Neural progenitor cell (in vitro differentiated cells): ENCODE measurements around the gene PANX1. TPM values are rescaled to one million over a fixed set of nuclear protein-coding genes. Genes with fewer than 3 reads are reported as not detected.

ENCODE experiments used
- DNase-seq: peaks from one replicate; pipeline ENCODE4 v3.0.0-alpha.2; 2016; ENCODE audit warnings: low spot score
- H2AFZ ChIP-seq: fragments of 200-600 bp; sonication (generic); replicated peaks from 2 replicates; pipeline ENCODE4 v1.6.1; 2016; ENCODE audit warnings: antibody characterized with exemption
- H3F3A ChIP-seq: fragments of 200-600 bp; sonication (generic); 2 replicates; pipeline ENCODE4 v1.6.1; 2016; ENCODE audit warnings: antibody characterized with exemption, low read depth
- H3K27ac ChIP-seq: fragments of 200-600 bp; sonication (generic); 2 replicates; pipeline ENCODE4 v1.5.1; 2016; ENCODE audit warnings: mild to moderate bottlenecking
- H3K27me3 ChIP-seq: fragments of 200-600 bp; sonication (generic); 2 replicates; pipeline ENCODE4 v1.6.1; 2016; ENCODE audit warnings: mild to moderate bottlenecking, moderate library complexity
- H3K36me3 ChIP-seq: fragments of 200-600 bp; sonication (generic); 2 replicates; pipeline ENCODE4 v1.5.1; 2016
- H3K4me1 ChIP-seq: fragments of 200-600 bp; sonication (generic); 2 replicates; pipeline ENCODE4 v1.6.1; 2016; ENCODE audit warnings: mixed run types
- H3K4me2 ChIP-seq: fragments of 200-600 bp; sonication (generic); 2 replicates; pipeline ENCODE4 v1.6.1; 2016
- H3K4me3 ChIP-seq: fragments of 200-600 bp; sonication (generic); 2 replicates; pipeline ENCODE4 v1.5.1; 2016
- H3K79me2 ChIP-seq: fragments of 200-600 bp; sonication (generic); 2 replicates; pipeline ENCODE4 v1.6.1; 2016; ENCODE audit warnings: low read depth
- H3K9ac ChIP-seq: fragments of 200-600 bp; sonication (generic); 2 replicates; pipeline ENCODE4 v1.6.1; 2016
- H3K9me3 ChIP-seq: fragments of 200-600 bp; sonication (generic); 2 replicates; pipeline ENCODE4 v1.5.1; 2016; ENCODE audit warnings: low read depth
- H4K20me1 ChIP-seq: fragments of 200-600 bp; sonication (generic); 2 replicates; pipeline ENCODE4 v1.6.1; 2016; ENCODE audit warnings: low read depth
- H3K27ac Mint-ChIP-seq: 3 replicates; pipeline ENCODE4 v1.8.0; 2021; ENCODE audit warnings: mixed read lengths
- H3K27me3 Mint-ChIP-seq: 2 replicates; pipeline ENCODE4 v1.8.0; 2022; ENCODE audit warnings: low read depth, mild to moderate bottlenecking, inconsistent platforms, moderate library complexity, mixed read lengths; ENCODE audit not compliant: insufficient read depth
- H3K36me3 Mint-ChIP-seq: 3 replicates; pipeline ENCODE4 v1.8.0; 2021; ENCODE audit warnings: mixed read lengths
- H3K4me1 Mint-ChIP-seq: 3 replicates; pipeline ENCODE4 v1.8.0; 2021; ENCODE audit warnings: mixed read lengths
- H3K4me3 Mint-ChIP-seq: 3 replicates; pipeline ENCODE4 v1.8.0; 2021; ENCODE audit warnings: mild to moderate bottlenecking, moderate library complexity, mixed read lengths
- H3K9me3 Mint-ChIP-seq: 3 replicates; pipeline ENCODE4 v1.8.0; 2020; ENCODE audit warnings: mixed read lengths
- EZH2 ChIP-seq: fragments of 200-600 bp; sonication (generic); IDR thresholded peaks from 2 replicates; pipeline ENCODE4 v1.6.1; 2017; ENCODE audit warnings: antibody characterized with exemption, mild to moderate bottlenecking, moderate library complexity
- EZH2phosphoT487 ChIP-seq: fragments of 200-600 bp; sonication (generic); IDR thresholded peaks from 2 replicates; pipeline ENCODE4 v1.6.1; 2017; ENCODE audit warnings: antibody characterized with exemption
- total RNA-seq: library from RNA; depleted of rRNA; stranded (reverse); fragments of >200 nt; gene quantifications from 2 replicates; pipeline ENCODE4 v1.2.3, GENCODE V29; 2015; ENCODE audit warnings: low replicate concordance
- TF ChIP-seq, protein P1 (sequence below): fragments of 200-600 bp; sonication (generic); IDR thresholded peaks from 2 replicates; pipeline ENCODE4 v1.5.1; 2017; ENCODE audit warnings: antibody characterized with exemption, mild to moderate bottlenecking

PANX1 gene
- total RNA-seq, 1 donor from 2014 or later: 26.4 TPM

DNA sequence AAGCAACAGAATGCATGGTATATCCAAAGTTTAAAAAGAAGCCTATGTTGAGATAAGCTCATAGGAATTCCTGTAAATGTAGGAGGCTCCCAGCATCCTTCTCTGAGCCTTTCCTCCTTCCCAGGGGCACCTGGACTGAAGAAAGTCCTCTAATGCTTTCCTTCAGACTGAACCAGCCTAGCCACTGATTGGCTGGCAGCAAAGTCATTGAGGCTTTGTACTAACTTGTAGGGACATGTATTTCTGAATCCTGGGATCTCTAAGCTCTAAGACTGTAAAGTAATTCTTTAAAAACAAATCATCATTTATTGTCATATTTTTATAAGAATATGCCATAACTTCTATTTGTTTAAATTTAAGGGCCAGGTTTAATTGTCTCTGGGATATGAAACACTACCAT lies 23.9 kb upstream of the PANX1 start:
- H3K4me1 Mint-ChIP-seq: no peaks in the 10 kb centered on the region
- Histone ChIP-seq H2AFZ (no peak overlapping the region), H3K79me2 (no peaks in the 10 kb centered on the region), H3K4me2 (no peak overlapping the region), H4K20me1 (no peaks in the 10 kb centered on the region), H3K36me3 (no peaks in the 10 kb centered on the region), H3K4me1 (no peaks in the 10 kb centered on the region), H3K27me3 (no peaks in the 10 kb centered on the region), H3K9ac (no peak overlapping the region), H3K9me3 (no peaks in the 10 kb centered on the region), H3K27ac (no peak overlapping the region), H3F3A (no peaks in the 10 kb centered on the region), H3K4me3 (no peak overlapping the region)
- TF ChIP-seq, protein P1, sequence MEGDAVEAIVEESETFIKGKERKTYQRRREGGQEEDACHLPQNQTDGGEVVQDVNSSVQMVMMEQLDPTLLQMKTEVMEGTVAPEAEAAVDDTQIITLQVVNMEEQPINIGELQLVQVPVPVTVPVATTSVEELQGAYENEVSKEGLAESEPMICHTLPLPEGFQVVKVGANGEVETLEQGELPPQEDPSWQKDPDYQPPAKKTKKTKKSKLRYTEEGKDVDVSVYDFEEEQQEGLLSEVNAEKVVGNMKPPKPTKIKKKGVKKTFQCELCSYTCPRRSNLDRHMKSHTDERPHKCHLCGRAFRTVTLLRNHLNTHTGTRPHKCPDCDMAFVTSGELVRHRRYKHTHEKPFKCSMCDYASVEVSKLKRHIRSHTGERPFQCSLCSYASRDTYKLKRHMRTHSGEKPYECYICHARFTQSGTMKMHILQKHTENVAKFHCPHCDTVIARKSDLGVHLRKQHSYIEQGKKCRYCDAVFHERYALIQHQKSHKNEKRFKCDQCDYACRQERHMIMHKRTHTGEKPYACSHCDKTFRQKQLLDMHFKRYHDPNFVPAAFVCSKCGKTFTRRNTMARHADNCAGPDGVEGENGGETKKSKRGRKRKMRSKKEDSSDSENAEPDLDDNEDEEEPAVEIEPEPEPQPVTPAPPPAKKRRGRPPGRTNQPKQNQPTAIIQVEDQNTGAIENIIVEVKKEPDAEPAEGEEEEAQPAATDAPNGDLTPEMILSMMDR: no peak
- TF ChIP-seq EZH2: no peak
- TF ChIP-seq EZH2phosphoT487: no peak
- H3K36me3 Mint-ChIP-seq: no peaks in the 10 kb centered on the region
- peaks cover 2% of the 10 kb centered on the region for H3K9me3 Mint-ChIP-seq
- no peak overlapping the region for H3K27ac Mint-ChIP-seq
- no peak overlapping the region for H3K4me3 Mint-ChIP-seq
- DNase-seq: no peak
- no peaks in the 10 kb centered on the region for H3K27me3 Mint-ChIP-seq

DNA sequence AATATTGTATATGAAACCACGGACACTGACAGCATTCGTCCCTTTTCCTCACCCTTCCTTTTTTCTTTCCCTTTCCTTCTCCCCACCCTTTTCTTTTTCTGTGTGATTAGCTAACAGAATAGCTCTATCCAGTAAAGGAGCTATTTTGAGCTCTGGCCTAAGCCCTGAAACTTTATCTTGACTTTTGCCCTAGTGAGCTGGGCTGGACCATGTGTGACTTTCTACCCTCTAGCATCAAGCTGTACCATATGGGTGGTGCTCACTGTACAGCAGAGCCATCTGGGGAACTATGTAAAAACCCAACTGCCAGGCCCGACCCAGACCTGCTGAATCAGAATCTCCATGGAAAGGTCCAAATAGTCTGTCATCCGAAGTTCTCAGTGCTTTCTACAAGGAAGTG lies 21.9 kb upstream of the PANX1 start:
- no peaks in the 10 kb centered on the region for H3K4me1 ChIP-seq
- H4K20me1 ChIP-seq: no peaks in the 10 kb centered on the region
- H3K4me3 ChIP-seq: no peak overlapping the region
- no peak for DNase-seq
- no peaks in the 10 kb centered on the region for H3K27me3 ChIP-seq
- no peaks in the 10 kb centered on the region for H3K9me3 ChIP-seq
- H3K36me3 ChIP-seq: no peaks in the 10 kb centered on the region
- no peaks in the 10 kb centered on the region for H3K4me1 Mint-ChIP-seq
- H2AFZ ChIP-seq: no peak overlapping the region
- H3K9ac ChIP-seq: no peak overlapping the region
- H3K27me3 Mint-ChIP-seq: no peaks in the 10 kb centered on the region
- no peaks in the 10 kb centered on the region for H3K36me3 Mint-ChIP-seq
- peaks cover 2% of the 10 kb centered on the region for H3K9me3 Mint-ChIP-seq
- no peak overlapping the region for H3K27ac Mint-ChIP-seq
- no peaks in the 10 kb centered on the region for H3K79me2 ChIP-seq
- TF ChIP-seq EZH2 (no peak), EZH2phosphoT487 (no peak)
- TF ChIP-seq, protein P1: no peak
- H3K4me3 Mint-ChIP-seq: no peak overlapping the region
- H3K27ac ChIP-seq: no peak overlapping the region
- H3K4me2 ChIP-seq: no peak overlapping the region
- H3F3A ChIP-seq: no peaks in the 10 kb centered on the region

DNA sequence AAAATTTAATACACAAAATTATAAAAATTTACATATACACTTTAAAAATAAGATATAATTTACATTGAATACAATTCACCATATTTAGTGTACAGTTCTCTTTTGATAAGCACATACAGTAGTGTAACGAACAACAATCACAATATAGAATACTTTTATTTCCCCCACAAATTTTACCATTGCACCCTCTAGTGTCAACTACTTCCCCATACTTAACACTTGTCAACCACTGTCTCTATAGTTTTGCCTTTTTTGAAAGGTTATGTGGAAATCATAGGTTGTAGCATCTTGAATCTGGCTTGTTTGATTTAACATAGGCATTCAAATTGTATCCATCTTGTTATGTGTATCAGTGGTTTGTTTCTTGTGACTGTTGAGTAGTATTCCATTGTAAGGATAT lies 21.3 kb upstream of the PANX1 start:
- Mint-ChIP-seq H3K27me3 (no peaks in the 10 kb centered on the region), H3K36me3 (no peaks in the 10 kb centered on the region)

More for the DNA sequence above, 21.3 kb upstream of the PANX1 start:
- no peaks in the 10 kb centered on the region for H3K9me3 ChIP-seq
- no peaks in the 10 kb centered on the region for H3K27me3 ChIP-seq
- H3K36me3 ChIP-seq: no peaks in the 10 kb centered on the region
- no peaks in the 10 kb centered on the region for H3K4me1 Mint-ChIP-seq
- H3K9ac ChIP-seq: no peak overlapping the region
- no peak overlapping the region for H2AFZ ChIP-seq
- no peaks in the 10 kb centered on the region for H3K4me1 ChIP-seq
- no peaks in the 10 kb centered on the region for H3F3A ChIP-seq
- no peak overlapping the region for H3K27ac Mint-ChIP-seq
- no peak overlapping the region for H3K4me3 ChIP-seq
- H3K4me2 ChIP-seq: no peak overlapping the region
- H3K9me3 Mint-ChIP-seq: peaks cover 2% of the 10 kb centered on the region
- DNase-seq: no peak
- no peaks in the 10 kb centered on the region for H3K79me2 ChIP-seq
- no peak for TF ChIP-seq EZH2phosphoT487
- TF ChIP-seq, protein P1: peak; percentile 24
- H3K27ac ChIP-seq: no peak overlapping the region
- no peak overlapping the region for H3K4me3 Mint-ChIP-seq
- no peaks in the 10 kb centered on the region for H4K20me1 ChIP-seq
